Lower lobe of right lung (tissue), 2 donors: ENCODE results near the gene ARL13B. TPM values are rescaled to one million over a fixed set of nuclear protein-coding genes. Genes with fewer than 3 reads are reported as not detected.
"Not testable (repeated sequence)": the region's sequence is repeated elsewhere in the genome, so short reads cannot be mapped to it uniquely, and the experiment has no call there.

Source experiments
- ATAC-seq, 2 donors: fragments of 200-7000 bp; cut with Tn5 transposase; one replicate each; pipeline ENCODE4 v1.9.1; 2020 to 2022; ENCODE audit warnings: mild to moderate bottlenecking in 2 of 2, moderate library complexity in 2 of 2
- DNase-seq: peaks from one replicate; pipeline ENCODE4 v3.0.0-alpha.2; 2020
- H3K27ac ChIP-seq: fragments of 200-600 bp; one replicate; pipeline ENCODE4 v1.8.0; 2022
- H3K27me3 ChIP-seq: fragments of 200-600 bp; one replicate; pipeline ENCODE4 v1.8.0; 2022; ENCODE audit warnings: low read depth
- H3K36me3 ChIP-seq: fragments of 200-600 bp; one replicate; pipeline ENCODE4 v1.8.0; 2022; ENCODE audit warnings: mild to moderate bottlenecking
- H3K4me1 ChIP-seq: fragments of 200-600 bp; one replicate; pipeline ENCODE4 v1.8.0; 2022
- H3K4me3 ChIP-seq: fragments of 200-600 bp; one replicate; pipeline ENCODE4 v1.8.0; 2022; ENCODE audit warnings: mild to moderate bottlenecking
- H3K9me3 ChIP-seq: fragments of 200-600 bp; one replicate; pipeline ENCODE4 v1.8.0; 2022
- intact Hi-C: fragments of 100-400 bp; cut with DNase I; formaldehyde crosslinking; loops from one replicate; pipeline ENCODE4 v1.11.0; 2022
- total RNA-seq: library from RNA; stranded (reverse); fragmentation: NEBNext Ultra II Directional; extraction: Animal tissue kit (Norgen Biotek cat#: 25700); gene quantifications from one replicate; pipeline ENCODE4 v1.2.1, GENCODE V29; 2021
- TF ChIP-seq, protein P1 (sequence below): fragments of 200-600 bp; IDR thresholded peaks from one replicate; pipeline ENCODE4 v1.8.0; 2022; ENCODE audit warnings: antibody characterized with exemption, mild to moderate bottlenecking
- donor health status: DM: no; HTN: yes; CAD: no; lungs with severe emphysema.

The ARL13B gene
- total RNA-seq, 1 donor from 2014 or later, result 21.1 TPM

DNA sequence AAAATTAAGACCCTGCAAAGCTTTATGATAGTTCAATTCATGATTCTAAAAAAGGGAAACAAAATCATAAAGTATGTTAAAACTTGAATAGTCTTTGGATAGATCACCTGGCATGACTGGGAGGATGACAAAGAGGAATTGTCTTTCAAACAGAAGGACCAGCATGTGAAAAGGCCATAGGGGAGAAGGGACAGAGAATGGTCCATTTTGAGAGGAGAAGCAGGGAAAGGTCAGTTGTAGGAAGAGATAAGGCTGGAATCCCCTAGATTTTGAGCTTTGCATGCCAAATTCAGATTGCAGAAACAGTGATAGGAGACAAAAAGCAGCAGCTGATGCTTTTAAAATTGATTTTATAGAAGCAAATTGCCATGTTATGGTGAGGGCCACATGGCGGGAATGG lies 18.9 kb upstream of the ARL13B start:
- no peaks in the 10 kb centered on the region for H3K27me3 ChIP-seq
- intact Hi-C loops, result no loop called here
- ATAC-seq (no peak), DNase-seq (no peak)
- H3K27ac ChIP-seq, result no peak overlapping the region
- H3K36me3 ChIP-seq, result no peaks in the 10 kb centered on the region
- H3K9me3 ChIP-seq, result no peaks in the 10 kb centered on the region
- TF ChIP-seq, protein P1, sequence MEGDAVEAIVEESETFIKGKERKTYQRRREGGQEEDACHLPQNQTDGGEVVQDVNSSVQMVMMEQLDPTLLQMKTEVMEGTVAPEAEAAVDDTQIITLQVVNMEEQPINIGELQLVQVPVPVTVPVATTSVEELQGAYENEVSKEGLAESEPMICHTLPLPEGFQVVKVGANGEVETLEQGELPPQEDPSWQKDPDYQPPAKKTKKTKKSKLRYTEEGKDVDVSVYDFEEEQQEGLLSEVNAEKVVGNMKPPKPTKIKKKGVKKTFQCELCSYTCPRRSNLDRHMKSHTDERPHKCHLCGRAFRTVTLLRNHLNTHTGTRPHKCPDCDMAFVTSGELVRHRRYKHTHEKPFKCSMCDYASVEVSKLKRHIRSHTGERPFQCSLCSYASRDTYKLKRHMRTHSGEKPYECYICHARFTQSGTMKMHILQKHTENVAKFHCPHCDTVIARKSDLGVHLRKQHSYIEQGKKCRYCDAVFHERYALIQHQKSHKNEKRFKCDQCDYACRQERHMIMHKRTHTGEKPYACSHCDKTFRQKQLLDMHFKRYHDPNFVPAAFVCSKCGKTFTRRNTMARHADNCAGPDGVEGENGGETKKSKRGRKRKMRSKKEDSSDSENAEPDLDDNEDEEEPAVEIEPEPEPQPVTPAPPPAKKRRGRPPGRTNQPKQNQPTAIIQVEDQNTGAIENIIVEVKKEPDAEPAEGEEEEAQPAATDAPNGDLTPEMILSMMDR, result no peak
- H3K4me1 ChIP-seq, result no peaks in the 10 kb centered on the region
- H3K4me3 ChIP-seq, result no peak overlapping the region

DNA sequence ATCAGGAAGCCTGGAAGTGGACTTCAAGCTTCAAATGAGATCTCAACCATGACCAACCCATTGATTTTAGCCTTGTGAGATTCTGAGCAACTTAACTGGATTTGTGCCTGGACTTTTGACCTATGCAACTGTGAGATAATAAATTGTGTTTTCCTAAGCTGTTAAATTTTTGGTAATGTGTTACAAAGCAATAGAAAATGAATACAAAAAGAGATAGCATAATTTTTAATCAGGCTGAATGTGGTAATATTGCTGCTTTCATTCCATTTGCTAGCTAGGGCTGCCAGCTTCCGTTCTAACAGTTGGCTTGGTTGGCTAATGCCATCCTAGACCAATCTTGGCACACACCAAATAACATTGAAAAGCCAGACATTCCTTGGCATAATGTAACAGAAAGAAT lies 18.5 kb upstream of the ARL13B start:
- Histone ChIP-seq H3K27ac (no peak overlapping the region), H3K4me3 (no peak overlapping the region)

DNA sequence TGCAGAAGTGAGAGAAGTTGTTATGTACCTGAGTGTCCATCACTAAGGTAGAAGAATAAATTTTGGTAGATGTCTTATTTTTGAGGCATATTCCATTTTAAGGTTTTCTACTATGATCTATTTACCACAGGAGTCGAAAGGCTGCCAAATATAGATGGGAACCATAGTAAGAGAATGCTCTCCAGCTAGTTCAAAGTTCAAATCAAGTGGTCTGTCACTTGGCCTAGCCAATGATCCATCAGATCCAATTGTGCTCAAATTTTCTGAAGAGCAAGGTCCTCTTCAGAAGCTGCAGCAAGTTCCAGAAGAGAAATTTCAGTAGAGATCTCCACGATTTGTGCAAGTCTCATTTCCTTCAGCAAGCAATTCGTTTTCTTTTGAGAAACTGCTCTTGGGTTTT lies 17.2 kb upstream of the ARL13B start:
- H3K27me3 ChIP-seq, result no peaks in the 10 kb centered on the region
- H3K36me3 ChIP-seq, result no peaks in the 10 kb centered on the region
- ATAC-seq (no peak), DNase-seq (no peak)
- H3K9me3 ChIP-seq, result no peaks in the 10 kb centered on the region
- no peak overlapping the region for H3K4me3 ChIP-seq
- intact Hi-C loops, result no loop called here
- H3K4me1 ChIP-seq, result no peaks in the 10 kb centered on the region
- no peak overlapping the region for H3K27ac ChIP-seq
- TF ChIP-seq, protein P1, result no peak

More for the DNA sequence above, 18.5 kb upstream of the ARL13B start:
- TF ChIP-seq, protein P1, result no peak
- DNase-seq, result no peak
- no peak for ATAC-seq
- intact Hi-C loops, result no loop called here
- Histone ChIP-seq H3K36me3 (no peaks in the 10 kb centered on the region), H3K9me3 (no peaks in the 10 kb centered on the region), H3K4me1 (no peaks in the 10 kb centered on the region), H3K27me3 (no peaks in the 10 kb centered on the region)

DNA sequence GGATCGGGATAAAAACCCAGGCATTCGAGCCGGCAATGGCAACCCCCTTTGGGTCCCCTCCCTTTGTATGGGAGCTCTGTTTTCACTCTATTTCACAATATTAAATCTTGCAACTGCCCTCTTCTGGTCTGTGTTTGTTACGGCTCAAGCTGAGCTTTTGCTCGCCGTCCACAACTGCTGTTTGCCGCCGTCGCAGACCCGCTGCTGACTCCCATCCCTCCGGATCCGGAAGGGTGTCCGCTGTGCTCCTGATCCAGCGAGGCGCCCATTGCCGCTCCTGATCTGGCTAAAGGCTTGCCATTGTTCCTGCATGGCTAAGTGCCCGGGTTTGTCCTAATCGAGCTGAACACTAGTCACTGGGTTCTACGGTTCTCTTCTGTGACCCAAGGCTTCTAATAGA lies 14.8 kb upstream of the ARL13B start:
- intact Hi-C loops, ATAC-seq, H3K9me3 ChIP-seq, H3K27ac ChIP-seq, H3K27me3 ChIP-seq, H3K4me1 ChIP-seq, H3K4me3 ChIP-seq, DNase-seq, H3K36me3 ChIP-seq: not testable (repeated sequence)

DNA sequence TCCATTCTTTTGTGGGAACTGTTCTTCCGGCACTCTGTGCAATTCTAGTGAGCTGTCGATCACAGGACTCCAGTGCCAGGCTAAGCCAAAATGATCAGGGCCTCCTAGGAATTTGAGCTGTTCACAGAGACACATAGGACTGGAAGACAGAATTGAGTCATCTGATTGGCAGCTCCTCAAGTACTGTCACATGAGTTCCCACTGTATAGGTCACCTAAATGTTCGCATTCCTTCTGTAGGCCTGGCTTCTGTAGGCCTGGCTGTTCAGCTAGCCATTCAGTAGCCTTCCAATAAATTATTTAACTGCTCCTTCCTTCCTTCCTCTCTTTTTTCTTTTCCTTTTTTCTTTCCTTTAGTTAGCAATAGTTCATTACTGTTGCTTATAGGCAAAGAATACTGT lies 10.5 kb upstream of the ARL13B start:
- H3K9me3 ChIP-seq, result no peaks in the 10 kb centered on the region
- no peaks in the 10 kb centered on the region for H3K27me3 ChIP-seq
- TF ChIP-seq, protein P1, result no peak
- H3K27ac ChIP-seq, result no peak overlapping the region
- intact Hi-C loops, result no loop called here
- peaks cover 12% of the 10 kb centered on the region for H3K4me1 ChIP-seq
- DNase-seq (no peak), ATAC-seq (no peak)
- H3K36me3 ChIP-seq, result no peaks in the 10 kb centered on the region
- no peak overlapping the region for H3K4me3 ChIP-seq

DNA sequence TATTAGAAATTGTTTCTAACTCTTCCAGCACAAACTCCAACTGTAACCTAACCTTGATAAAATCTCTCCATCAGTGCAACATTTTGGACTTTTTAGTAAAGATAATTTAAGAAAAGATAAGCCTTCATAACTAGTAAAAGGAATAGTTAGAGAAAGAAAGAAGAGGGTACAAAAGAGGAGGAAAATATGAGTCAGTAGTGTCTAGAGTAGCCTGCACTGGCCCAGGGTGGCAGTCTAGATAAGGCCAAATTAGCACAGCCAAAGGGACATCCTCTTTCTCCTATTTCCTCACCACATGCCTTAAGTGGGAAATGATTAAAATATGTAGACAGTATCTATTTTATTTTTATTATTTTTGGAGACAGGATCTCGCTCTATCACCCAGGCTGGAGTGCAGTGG lies 10.0 kb upstream of the ARL13B start:
- TF ChIP-seq, protein P1, result no peak
- Histone ChIP-seq H3K27ac (no peak overlapping the region), H3K36me3 (no peaks in the 10 kb centered on the region), H3K4me1 (peaks cover 13% of the 10 kb centered on the region), H3K4me3 (no peak overlapping the region), H3K9me3 (no peaks in the 10 kb centered on the region), H3K27me3 (no peaks in the 10 kb centered on the region)
- ATAC-seq, result no peak
- intact Hi-C loops, result no loop called here
- no peak for DNase-seq
